HG03025 (cell line): ENCODE data around the gene AGFG1.
"Not testable (repeated sequence)": the region's sequence is repeated elsewhere in the genome, so short reads cannot be mapped to it uniquely, and the experiment has no call there.

Source experiments
- ATAC-seq: cut with Tn5 transposase; IDR thresholded peaks from one replicate; pipeline ENCODE4 v1.9.1; 2021; ENCODE audit warnings: mild to moderate bottlenecking, moderate library complexity; ENCODE audit not compliant: unreplicated experiment, low FRiP score

AGFG1 gene

DNA sequence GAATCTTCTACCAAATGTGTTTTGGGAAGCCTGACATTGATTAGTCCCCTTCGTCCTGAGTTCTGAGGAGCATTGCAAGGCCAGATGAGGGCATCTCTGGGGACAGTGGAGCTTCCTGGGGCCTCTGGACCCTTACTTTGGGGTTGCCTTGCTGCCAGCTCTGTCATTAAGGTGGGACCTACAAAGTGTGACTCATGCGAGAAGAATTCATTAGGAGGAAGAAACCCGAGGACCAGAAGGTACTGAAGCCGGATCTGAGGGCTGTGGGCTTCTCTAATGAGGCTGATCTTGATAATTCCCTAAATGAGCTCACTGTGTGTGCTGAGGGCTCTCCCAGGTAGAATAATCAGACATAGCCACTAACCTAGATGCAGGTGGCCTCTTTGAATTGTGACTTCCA is 126.0 kb downstream of the AGFG1 start:
- ATAC-seq = no peak

DNA sequence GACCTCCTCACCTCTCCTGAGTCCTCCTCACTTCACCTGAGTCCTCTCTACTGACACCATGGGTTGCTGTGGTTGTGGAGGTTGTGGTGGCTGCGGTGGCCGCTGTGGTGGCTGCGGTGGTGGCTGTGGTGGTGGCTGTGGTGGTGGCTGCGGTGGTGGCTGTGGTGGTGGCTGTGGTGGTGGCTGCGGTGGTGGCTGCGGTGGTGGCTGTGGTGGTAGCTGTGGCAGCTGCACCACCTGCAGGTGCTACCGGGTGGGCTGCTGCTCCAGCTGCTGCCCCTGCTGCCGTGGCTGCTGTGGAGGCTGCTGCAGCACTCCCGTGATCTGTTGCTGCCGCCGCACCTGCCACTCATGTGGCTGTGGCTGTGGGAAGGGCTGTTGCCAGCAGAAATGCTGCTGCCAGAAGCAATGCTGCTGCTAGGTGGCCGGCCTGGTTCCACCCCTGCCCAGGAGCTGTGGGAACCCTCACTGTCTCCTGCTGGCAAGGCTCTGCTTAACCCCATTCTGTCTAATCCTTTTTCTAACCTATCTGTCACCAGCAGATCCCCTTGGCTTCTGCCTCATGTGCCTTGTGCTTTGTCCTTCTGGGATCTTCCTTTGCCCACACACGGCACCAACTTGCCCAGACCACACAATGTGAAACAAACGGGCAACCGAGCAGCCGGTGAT is 127.0 kb downstream of the AGFG1 start, which contains the start of gene SCYGR2:
SCYGR2 (plus strand) TSS at position 59 of the 669 bp plus-strand sequence; CDS start at position 59, 0 bp downstream.
- not testable (repeated sequence) for ATAC-seq

DNA sequence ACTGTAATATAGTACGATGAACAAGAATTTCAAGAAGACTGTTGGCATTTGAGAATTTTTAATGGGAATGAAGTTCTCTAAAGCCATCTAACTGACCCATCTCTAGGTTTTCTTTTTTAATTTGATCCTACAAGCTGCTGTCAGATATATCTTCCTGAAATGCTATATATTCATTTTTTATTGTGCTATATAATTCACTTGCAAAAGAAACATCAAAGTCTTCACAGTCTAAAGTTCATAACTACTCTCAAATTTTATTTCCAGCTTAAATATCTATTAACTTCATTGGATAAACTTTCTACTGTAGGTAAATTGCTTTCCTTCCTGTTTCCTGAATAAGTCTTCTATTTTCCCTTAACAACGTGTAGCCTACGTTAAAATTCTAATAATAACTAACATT is 130.4 kb downstream of the AGFG1 start:
- ATAC-seq = no peak

DNA sequence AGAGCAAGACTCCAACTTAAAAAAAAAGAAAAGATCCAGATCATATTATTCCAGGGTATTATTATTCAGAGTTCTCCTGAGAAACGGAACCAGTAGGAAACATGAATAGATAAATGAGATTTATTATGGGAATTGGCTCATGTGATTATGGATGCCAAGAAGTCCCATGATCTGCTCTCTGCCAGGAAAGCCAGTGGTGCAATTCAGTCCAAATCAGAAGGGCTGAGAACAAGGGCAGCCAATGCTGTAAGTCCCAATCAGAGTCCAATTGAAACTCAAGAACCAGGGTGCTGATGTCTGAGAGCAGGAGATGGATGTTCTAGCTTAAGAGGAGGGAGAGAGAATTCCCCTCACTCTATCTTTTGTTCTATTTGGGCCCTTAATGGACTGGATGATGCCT is 134.5 kb downstream of the AGFG1 start:
- ATAC-seq = no peak

DNA sequence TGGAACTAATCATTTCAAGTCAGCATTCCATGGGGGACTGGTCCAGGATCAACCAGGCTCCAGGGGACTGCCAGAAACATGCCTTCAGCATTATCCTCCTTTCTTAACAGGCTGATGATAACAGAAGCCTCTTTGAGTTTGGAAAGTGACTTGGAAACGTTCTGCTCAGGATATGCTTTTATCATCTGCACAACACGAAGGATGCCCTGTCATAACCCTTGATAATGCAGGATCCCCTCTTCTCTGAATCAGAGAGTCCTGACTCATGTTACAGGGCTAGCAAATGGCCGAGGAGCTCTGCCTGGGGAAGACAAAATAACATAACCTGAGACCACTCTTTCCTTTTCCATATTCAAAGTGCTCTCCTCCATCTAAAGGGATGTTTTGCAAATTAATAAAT is 136.0 kb downstream of the AGFG1 start:
- ATAC-seq = no peak

DNA sequence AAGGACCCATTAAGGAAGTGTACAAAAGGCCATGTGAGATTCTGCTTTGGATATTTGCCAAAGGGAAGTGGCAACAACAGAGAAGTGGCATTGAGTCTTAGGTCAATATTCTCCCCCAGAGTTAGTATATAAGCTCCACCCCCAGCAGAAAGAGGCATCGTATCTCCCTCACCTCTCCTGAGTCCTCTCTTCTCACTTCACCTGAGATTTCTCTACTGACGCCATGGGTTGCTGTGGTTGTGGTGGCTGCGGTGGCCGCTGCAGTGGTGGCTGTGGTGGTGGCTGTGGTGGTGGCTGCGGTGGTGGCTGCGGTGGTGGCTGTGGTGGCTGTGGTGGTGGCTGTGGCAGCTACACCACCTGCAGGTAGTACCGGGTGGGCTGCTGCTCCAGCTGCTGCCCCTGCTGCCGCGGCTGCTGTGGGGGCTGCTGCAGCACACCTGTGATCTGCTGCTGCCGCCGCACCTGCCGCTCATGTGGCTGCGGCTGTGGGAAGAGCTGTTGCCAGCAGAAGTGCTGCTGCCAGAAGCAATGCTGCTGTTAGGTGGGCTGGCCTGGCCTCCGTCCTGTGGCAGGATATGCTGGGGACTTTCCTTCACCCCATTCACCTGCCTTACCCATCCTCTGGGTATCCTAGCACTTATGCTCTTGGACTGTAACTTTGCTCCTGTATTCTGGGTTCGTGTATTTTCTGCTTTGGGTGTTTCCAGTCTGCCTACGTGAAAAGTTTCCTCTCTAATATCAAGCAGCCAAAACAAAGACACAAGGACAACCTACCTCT is 136.8 kb downstream of the AGFG1 start:
- ATAC-seq = no peak

DNA sequence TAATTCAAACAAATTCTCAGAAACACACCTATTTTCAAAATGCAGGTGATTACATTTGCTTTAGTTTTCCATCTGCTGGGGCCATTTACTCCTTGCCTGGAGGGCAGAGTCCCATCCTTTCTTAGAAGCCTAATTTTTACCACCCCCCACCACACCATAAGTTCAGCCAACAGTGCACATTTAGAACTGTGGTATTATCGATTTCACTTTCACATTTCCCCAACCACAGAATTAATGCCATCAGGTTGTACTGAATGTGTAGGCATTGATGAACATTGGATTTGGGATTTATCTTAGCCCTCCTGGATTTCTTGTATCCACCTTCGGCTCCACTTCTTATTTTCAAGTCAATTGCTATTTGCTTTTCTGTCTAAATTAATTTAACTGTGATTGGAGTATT is 138.2 kb downstream of the AGFG1 start:
- no peak for ATAC-seq
